GM23338 (cell line): ENCODE results near the gene GNB1L. TPM values are rescaled to one million over a fixed set of nuclear protein-coding genes. Genes with fewer than 3 reads are reported as not detected.

Experiments
- NANOG ChIP-seq: IDR thresholded peaks from 2 replicates; pipeline ENCODE4 v1.6.1; 2016; ENCODE audit warnings: antibody characterized with exemption, borderline replicate concordance
- REST ChIP-seq: IDR thresholded peaks from one replicate; pipeline ENCODE4 v1.6.1; 2018; ENCODE audit warnings: antibody characterized with exemption; ENCODE audit not compliant: unreplicated experiment
- ZNF462 ChIP-seq: fragments of 250-450 bp; sonication (Bioruptor Pico); IDR thresholded peaks from 2 replicates; pipeline ENCODE4 v1.5.0; 2020; ENCODE audit warnings: mild to moderate bottlenecking, moderate library complexity
- polyA plus RNA-seq: library from polyadenylated mRNA; unstranded; fragments of >200 nt; fragmentation: Nextera tagmentation; extraction: Ambion mirVana; gene quantifications from 2 replicates; pipeline ENCODE4 v1.2.1, GENCODE V29; 2016
- total RNA-seq: library from RNA; depleted of rRNA; stranded (reverse); fragments of >200 nt; shearing (Covaris generic); gene quantifications from 2 replicates; pipeline ENCODE4 v1.2.3, GENCODE V29; 2014
- TF ChIP-seq, protein P1 (sequence below): IDR thresholded peaks from 2 replicates; pipeline ENCODE4 v1.6.1; 2016; ENCODE audit warnings: antibody characterized with exemption

The GNB1L gene
- total and polyA plus RNA-seq, 2 experiments from 2014 or later, result 15.2 to 27.8 TPM

DNA sequence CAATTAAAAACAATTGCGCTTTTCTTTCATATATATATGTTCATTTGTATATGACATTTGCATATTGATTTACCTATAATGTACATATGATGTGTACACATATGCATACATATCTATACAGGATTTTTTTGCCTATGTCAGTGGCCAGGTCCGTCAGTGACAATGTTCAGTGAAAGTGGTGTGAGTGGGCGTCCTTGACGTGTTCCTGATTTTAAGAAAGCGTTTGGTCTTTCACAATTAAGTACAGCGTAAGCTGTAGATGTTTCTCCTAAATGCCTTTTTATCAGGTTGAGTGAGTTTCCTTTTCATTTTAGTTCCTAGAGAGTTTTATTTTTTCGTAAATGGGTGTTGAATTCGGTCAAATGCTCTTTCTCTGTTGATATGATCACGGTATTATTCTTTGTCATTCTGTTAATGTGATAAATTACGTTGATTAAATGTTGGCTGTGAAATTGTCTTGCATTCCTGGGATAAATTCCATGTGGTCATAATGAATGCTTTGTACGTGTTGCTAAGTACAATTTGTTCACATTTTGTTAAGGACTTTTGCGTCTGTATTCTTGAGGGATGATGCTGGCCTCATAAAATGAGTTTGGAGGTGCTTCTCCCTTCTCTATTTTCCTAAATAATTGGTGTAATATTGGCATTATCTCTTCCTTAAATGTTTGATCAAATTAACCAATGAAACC is 10.6 kb upstream of the GNB1L start (continued):
- TF ChIP-seq ZNF462 (CRISPR knock-in tag), result no peak
- no peak for TF ChIP-seq REST
- no peak for TF ChIP-seq NANOG
- TF ChIP-seq, protein P1, sequence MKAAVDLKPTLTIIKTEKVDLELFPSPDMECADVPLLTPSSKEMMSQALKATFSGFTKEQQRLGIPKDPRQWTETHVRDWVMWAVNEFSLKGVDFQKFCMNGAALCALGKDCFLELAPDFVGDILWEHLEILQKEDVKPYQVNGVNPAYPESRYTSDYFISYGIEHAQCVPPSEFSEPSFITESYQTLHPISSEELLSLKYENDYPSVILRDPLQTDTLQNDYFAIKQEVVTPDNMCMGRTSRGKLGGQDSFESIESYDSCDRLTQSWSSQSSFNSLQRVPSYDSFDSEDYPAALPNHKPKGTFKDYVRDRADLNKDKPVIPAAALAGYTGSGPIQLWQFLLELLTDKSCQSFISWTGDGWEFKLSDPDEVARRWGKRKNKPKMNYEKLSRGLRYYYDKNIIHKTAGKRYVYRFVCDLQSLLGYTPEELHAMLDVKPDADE, result no peak
